Femur (tissue), 1 donor: ENCODE data around the gene PHYKPL.
"Not testable (repeated sequence)": the region's sequence is repeated elsewhere in the genome, so short reads cannot be mapped to it uniquely, and the experiment has no call there.

Experiments
- DNase-seq: peaks from one replicate; pipeline ENCODE4 v3.0.0-alpha.2; 2017

Gene PHYKPL

GRCh38 chr5:178206166-178207101 is 26.2 kb downstream of the PHYKPL start:
- no peak for DNase-seq

GRCh38 chr5:178205749-178206047 is 26.9 kb downstream of the PHYKPL start:
- DNase-seq = no peak

DNA sequence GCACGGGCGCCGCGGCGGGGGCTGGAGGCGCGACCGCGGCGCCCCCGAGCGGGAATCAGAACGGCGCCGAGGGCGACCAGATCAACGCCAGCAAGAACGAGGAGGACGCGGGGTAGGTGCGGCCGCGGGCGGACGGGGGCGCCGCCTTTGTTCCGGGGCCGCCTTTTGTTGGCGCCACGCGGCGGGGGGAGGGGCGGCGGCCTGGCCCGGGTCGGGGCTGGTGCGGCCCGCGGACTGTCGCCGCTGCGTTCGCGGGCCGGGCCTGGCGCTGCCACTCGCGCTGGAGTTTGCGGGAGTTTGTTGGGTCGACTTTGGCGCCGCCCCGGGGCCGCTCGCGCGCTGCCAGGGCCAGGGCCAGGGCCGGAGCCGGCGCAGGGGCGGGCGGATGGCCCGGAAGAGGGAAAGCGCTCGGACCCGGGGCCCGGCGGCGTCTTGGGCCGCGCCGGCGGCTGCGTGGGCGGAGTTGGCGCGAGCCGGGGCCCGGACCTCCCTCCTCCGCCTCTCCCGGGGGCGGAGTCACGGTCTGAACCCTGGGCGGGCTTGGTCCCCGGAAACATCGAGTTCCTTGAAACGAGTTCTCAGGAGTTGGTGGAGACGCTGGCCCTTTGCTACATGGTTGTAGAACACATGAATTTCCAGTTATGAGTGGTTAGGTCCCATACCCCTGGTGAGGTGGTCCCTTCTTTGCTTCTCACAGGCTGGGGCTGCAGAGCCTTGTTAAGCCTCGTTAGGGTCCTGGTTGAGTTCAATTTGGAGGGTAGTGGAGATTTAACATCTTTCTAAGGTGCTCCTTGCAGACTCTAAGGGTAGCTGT is 27.5 kb downstream of the PHYKPL start:
- DNase-seq = peak; percentile 86

DNA sequence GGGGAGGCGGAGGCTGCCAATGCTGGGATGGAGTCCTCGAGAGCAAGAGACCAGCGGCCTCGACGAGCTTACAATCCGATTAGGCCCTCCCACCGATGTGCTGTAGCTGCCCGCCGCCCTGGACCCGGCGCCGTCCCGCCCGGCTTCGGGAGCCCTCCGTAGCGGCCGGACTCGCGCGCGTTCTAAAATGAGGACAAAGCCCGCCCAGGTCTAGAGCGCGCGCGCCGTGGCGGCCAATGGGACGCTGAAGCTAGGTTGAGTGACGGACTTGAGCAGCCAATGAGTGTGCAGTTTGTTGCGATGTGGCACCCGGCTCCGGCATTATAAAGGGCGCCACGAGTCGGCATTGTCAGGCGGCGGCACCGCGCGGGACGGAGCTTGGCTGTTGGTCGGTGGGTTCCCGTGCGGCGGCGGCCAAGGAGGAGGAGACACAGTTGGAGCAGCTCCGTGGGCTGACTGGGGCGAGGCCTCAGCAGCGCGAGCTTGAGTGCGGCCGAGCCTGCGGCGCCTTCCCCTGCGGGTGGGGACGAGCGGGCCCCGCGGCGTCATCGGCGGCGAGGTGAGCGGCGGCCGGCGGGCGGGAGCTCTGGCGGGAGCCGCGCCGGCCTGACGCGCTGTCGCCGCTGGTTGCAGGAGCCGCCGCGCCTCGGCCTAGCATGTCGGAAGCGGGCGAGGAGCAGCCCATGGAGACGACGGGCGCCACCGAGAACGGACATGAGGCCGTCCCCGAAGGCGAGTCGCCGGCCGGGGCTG is 28.2 kb downstream of the PHYKPL start, which contains the start of gene HNRNPAB:
Gene HNRNPAB, plus strand, starts transcription at position 352 of the 753 bp plus-strand sequence. Its CDS starts 305 bp downstream, at position 657.
- peak; percentile 97 for DNase-seq

DNA sequence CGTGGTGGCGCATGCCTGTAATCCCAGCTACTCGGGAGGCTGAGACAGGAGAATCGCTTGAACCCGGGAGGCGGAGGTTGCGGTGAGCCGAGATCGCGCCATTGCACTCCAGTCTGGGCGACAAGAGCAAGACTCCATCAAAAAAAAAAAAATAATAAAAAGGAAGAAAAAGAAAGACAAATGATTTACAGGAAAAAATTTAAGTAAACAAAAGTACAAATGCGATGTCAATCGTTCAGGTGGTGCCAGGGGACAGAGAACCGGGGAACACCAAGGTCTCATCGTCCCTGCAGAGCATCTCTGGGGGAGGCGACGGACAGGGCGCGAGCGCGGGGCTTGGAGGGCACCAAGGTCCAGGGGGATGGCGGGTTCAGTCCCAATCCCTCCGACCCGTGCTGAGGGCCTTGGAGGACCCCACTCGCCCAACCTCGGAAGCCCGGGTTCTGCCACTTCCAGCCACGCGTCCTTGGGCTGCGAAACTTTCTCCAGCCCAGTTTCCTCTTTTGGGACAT is 28.9 kb downstream of the PHYKPL start:
- DNase-seq = no peak

DNA sequence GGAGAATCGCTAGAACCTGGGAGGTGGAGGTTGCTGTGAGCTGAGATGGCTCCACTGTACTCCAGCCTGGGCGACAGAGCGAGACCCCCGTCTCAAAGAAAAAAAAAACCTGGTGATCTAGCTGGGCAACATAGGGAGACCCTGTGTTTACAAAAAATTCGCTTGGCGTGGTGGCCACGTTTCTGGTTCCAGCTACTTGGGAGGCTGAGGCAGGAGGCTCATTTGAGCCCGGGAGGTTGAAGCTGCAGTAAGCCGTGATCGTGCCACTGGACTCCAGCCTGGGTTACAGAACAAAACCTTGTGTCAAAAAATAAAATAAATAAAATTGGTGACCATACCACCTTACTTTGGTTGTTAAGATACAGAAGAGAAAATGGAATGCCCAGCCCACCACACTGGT is 30.1 kb downstream of the PHYKPL start:
- no peak for DNase-seq

- no peak for DNase-seq
These were observed 30.7 kb downstream of the PHYKPL start for GRCh38 chr5:178201927-178202235.

DNA sequence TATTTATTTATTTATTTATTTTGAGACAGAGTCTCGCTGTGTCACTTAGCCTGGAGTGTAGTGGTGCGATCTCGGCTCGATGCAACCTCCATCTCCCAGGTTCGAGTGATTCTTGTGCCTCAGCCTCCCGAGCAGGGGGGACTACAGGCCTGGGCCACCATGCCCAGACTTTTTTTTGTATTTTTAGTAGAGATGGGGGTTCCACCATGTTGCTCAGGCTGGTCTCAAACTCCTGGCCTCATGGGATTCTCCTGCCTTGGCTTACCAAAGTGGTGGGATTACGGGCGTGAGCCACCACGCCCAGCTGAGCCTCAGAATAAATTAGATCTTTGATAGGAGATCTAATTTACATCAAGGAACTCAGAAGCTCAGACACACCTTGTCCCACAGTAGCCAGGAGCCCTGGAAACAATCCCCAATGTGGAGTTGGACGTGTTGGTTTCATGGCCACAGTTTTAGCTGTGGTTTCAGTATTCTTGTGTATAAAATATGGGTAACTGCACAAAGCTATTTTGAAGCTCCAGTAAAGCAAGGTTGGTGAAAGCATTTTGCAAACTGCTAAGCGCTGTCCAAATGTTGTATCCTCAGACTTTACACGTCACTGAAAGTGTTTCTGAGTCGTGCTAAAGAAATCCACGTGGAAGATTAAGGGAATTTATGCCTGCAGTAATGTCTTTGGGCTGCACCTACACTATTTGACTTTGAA is 31.2 kb downstream of the PHYKPL start:
- DNase-seq = no peak

- DNase-seq = no peak
These were observed 32.8 kb downstream of the PHYKPL start for GRCh38 chr5:178199581-178200434.

DNA sequence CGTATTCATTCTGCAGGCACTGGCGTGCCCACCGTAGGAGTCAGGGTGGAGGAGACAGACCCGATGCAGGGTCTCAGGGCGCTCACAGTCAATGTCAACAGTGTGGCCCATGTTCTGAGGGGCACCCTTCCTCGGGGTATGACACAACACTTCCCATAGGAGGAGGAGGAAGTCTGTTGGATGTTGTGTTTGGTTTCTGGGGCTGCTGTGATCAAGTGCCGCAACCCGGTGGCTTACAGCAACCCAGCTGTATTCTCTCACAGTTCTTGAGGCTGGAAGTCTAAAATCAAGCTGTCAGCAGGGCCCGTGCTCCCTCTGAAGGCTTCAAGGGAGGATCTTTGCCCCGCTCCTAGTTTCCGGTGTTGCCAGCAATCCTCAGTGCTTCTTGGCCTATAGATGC is 33.9 kb downstream of the PHYKPL start:
- no peak for DNase-seq

DNA sequence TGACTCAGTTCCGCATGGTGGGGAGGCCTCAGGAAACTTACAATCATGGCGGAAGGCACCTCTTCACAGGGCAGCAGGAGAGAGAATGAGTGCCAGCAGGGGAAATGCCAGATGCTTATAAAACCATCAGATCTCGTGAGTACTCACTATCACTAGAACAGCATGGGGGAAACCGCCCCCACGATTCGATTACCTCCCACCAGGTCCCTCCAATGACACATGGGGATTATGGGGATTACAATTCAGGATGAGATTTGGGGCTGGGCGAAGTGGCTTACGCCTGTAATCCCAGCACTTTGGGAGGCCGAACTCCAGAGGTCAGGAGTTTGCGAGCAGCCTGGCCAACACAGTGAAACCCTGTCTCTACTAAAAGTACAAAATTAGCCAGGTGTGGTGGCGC is 34.5 kb downstream of the PHYKPL start:
- DNase-seq = not testable (repeated sequence)

DNA sequence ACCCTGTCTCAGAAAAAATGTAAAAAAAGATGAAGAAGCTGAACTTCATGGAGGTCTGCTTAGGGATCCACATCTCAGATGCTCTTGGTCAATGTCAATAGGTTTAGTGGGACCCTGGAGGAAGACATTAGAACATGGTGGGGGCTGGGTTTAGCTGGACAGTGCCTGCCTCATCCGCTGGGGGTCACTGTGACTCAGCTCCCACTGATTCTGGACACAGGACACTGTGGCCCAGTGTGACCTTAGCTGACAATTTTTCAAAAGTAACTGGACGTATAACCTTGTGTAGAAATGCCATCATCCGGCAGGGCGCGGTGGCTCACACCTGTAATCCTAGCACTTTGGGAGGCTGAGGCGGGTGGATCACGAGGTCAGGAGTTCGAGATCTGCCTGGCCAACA is 35.6 kb downstream of the PHYKPL start:
- DNase-seq = no peak

DNA sequence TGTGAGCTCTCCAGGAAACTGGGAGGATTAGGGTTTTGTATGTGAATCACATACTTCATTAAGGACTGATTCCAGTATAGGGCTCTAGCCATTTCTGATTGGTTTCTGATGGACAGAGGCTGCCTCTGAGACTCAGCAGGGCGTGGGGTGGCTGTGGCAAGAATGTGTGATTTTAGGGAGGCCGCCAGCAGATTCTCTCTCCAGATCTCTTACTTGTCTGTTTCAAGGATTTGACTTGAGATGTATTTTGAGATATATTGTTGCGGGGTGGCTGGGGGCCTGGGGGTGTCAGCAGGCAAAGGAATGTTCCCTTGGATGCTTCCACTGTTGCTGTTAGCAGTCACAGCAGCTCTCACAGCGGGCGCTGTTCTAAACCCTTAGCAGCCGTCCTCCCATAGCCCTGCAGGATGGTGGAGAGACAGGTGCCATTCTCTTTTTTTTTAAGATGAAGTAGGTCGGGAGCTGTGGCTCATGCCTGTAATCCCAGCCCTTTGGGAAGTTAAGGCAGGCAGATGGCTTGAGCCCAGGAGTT is 36.3 kb downstream of the PHYKPL start:
- DNase-seq = no peak

DNA sequence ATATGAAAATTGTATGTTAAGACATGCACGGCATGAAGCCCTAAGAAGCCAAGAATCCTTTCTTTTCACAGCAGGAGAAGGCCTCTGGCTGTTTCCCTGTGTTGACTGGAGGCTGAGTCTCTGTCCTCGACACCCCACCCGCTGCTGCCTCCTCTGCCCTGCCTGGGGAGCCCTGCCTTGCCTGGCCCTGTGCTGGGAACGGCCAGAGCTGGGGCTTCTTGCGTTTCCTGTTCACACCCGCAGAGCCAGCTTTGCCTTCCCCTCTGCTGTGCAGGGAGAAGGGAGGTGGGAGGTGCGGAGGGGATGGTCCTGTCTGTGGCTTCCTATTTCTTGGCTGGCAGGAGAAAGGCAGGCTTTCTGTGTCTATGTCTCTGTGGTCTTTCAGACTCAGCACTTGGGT is 38.6 kb downstream of the PHYKPL start:
- no peak for DNase-seq

GRCh38 chr5:178193251-178193809 is 39.3 kb downstream of the PHYKPL start:
- no peak for DNase-seq

DNA sequence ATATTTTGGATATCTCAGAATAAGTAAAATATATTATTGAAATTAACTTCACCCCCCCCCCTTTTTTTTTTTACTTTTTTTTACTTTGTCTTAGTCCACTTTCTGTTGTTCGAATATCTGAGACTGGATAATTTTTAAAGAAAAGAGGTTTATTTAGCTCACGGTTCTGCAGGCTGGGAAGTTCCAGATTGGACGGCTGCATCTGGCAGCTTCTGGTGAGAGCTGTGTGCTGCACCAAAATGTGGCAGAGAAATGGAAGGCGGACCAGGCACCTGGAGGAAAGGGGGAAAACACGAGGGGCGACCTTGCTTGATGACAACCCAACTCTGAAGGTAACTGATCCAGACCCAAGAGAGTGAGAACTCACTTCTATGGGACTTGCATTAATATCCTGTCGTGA is 39.8 kb downstream of the PHYKPL start:
- no peak for DNase-seq

DNA sequence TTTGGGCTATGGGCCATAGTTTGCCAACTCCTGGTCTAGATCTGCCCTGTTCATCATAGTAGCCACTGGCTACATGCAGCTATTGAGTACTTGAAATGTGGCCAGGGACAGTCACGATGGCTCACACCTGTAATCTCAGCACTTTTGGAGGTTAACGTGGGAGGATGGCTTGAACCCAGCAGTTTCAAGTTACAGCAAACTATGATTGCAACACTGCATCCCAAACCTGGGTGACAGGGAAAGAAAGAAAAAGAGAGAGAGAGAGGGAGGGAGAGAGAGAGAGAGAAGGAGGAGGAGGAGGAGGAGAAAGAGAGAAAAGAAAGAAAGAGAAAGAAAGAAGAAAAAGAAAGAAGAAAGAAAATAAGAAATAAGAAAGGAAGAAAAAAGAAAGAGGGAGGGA is 40.4 kb downstream of the PHYKPL start:
- no peak for DNase-seq

DNA sequence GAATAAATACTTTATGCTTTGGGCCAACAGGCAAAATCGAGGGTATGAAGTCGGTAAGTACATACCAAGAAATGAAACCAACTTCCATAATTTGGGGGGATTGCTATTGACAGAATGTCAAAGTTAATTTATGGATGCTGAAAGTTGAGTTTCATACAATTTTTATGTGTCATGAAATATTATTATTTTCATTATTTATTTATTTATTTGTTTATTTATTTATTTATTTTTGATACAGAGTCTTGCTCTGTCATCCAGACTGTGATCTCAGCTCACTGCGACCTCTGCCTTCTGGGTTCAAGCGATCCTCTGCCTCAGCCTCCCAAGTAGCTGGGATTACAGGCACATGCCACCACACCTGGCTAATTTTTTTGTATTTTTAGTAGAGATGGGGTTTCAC is 40.9 kb downstream of the PHYKPL start:
- DNase-seq = no peak

GRCh38 chr5:178189433-178189832 is 43.2 kb downstream of the PHYKPL start:
- DNase-seq = no peak

GRCh38 chr5:178187014-178187413 is 45.6 kb downstream of the PHYKPL start, which contains the start of gene GMCL2:
GMCL2 (minus strand) TSS chr5:178187371; CDS start chr5:178187299, 72 bp downstream.
- no peak for DNase-seq

DNA sequence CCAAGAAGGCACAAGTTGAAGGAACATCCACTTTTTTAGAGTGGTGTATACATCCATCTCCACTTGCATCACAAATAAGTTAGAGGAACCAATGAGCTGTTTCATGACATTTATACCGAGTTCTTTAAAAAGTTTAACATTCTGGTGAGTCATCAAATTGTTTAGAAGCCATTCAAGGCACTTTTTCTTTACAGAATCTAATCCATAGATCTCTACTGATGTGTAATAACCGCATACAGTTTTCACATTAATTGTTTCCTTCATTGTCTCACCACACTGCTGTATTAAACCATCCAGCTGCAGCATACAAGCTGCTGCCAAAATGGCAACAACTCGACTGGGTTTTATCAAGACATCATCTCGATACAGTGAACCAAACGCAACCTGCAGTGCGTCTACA is 46.2 kb downstream of the PHYKPL start:
- DNase-seq = no peak
